HS-5 (cell line): ENCODE data around the gene SH3RF2.
"Not testable (repeated sequence)": the region's sequence is repeated elsewhere in the genome, so short reads cannot be mapped to it uniquely, and the experiment has no call there.

ENCODE experiments used
- DNase-seq: peaks from one replicate; pipeline ENCODE4 v3.0.0-alpha.2; 2012; ENCODE audit warnings: low read depth

The SH3RF2 gene

GRCh38 chr5:146079695-146080373 lies 143.5 kb downstream of the SH3RF2 start:
- DNase-seq = peak; percentile 24

GRCh38 chr5:146081556-146081955 lies 145.2 kb downstream of the SH3RF2 start:
- no peak for DNase-seq

- no peak for DNase-seq
Measured at GRCh38 chr5:146082798-146083197, 146.4 kb downstream of the SH3RF2 start.

GRCh38 chr5:146084376-146084775 lies 148.0 kb downstream of the SH3RF2 start:
- no peak for DNase-seq

- no peak for DNase-seq
Measured at GRCh38 chr5:146088098-146088497, 151.7 kb downstream of the SH3RF2 start.

- no peak for DNase-seq
Measured at GRCh38 chr5:146089287-146089686, 152.9 kb downstream of the SH3RF2 start.

GRCh38 chr5:146091881-146092280 lies 155.5 kb downstream of the SH3RF2 start:
- DNase-seq = no peak

- DNase-seq = no peak
Measured at GRCh38 chr5:146098047-146098446, 161.7 kb downstream of the SH3RF2 start.

- no peak for DNase-seq
Measured at GRCh38 chr5:146101646-146102045, 165.3 kb downstream of the SH3RF2 start.

- no peak for DNase-seq
Measured at GRCh38 chr5:146103594-146103993, 167.2 kb downstream of the SH3RF2 start.

- no peak for DNase-seq
Measured at GRCh38 chr5:146105477-146105876, 169.1 kb downstream of the SH3RF2 start, which contains the start of gene PLAC8L1. Gene PLAC8L1 (minus strand): TSS chr5:146105577. CDS start chr5:146104311, 1,266 bp downstream.

- DNase-seq = no peak
Measured at GRCh38 chr5:146107901-146108300, 171.5 kb downstream of the SH3RF2 start.

GRCh38 chr5:146108870-146109269 lies 172.5 kb downstream of the SH3RF2 start:
- not testable (repeated sequence) for DNase-seq

- no peak for DNase-seq
Measured at GRCh38 chr5:146109379-146109778, 173.0 kb downstream of the SH3RF2 start.

GRCh38 chr5:146111409-146111808 lies 175.0 kb downstream of the SH3RF2 start:
- no peak for DNase-seq

GRCh38 chr5:146112476-146112875 lies 176.1 kb downstream of the SH3RF2 start:
- DNase-seq = no peak
